Measurements from ENCODE around the gene TGFBR3. TPM values are rescaled to one million over a fixed set of nuclear protein-coding genes. Genes with fewer than 3 reads are reported as not detected.

The TGFBR3 gene
- polyA plus RNA-seq, 1 experiment, result 8.2 TPM

GRCh38 chr1:91792489-91793071 lies 93.4 kb downstream of the TGFBR3 start:
- no peaks in the 10 kb centered on the region for H3K36me3 ChIP-seq (ENCODE audit: control insufficient read depth, insufficient read depth, low read length)
- no peak for DNase-seq (ENCODE audit: low read depth)
- ChIA-PET POLR2A (no interaction called here), CTCF (interaction anchor here (0.6 to 1.2 kb wide), 7 partner anchors 10 to 280 kb away, joined by 3 to 5 read pairs (median 3); no protein-coding TSS in a partner anchor)
- TF ChIP-seq, protein P1, sequence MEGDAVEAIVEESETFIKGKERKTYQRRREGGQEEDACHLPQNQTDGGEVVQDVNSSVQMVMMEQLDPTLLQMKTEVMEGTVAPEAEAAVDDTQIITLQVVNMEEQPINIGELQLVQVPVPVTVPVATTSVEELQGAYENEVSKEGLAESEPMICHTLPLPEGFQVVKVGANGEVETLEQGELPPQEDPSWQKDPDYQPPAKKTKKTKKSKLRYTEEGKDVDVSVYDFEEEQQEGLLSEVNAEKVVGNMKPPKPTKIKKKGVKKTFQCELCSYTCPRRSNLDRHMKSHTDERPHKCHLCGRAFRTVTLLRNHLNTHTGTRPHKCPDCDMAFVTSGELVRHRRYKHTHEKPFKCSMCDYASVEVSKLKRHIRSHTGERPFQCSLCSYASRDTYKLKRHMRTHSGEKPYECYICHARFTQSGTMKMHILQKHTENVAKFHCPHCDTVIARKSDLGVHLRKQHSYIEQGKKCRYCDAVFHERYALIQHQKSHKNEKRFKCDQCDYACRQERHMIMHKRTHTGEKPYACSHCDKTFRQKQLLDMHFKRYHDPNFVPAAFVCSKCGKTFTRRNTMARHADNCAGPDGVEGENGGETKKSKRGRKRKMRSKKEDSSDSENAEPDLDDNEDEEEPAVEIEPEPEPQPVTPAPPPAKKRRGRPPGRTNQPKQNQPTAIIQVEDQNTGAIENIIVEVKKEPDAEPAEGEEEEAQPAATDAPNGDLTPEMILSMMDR (IDR thresholded peaks at IDR 0.05; ENCODE audit: insufficient read depth, low read depth, low read length), result peak; percentile 33; the same call in 1 of the 2 replicates
- H3K4me3 ChIP-seq (ENCODE audit: low read depth, low read length), result no peak overlapping the region
- H3K27me3 ChIP-seq (ENCODE audit: control insufficient read depth, insufficient read depth, low read length), result no peaks in the 10 kb centered on the region

GRCh38 chr1:91791691-91792488 lies 94.1 kb downstream of the TGFBR3 start:
- ChIA-PET POLR2A (no interaction called here), CTCF (interaction anchor here (0.6 to 1.6 kb wide), 7 partner anchors 16 to 280 kb away, joined by 3 to 5 read pairs (median 3); no protein-coding TSS in a partner anchor)
- Histone ChIP-seq H3K4me3 (ENCODE audit: low read depth, low read length) (no peak overlapping the region), H3K27me3 (ENCODE audit: control insufficient read depth, insufficient read depth, low read length) (no peaks in the 10 kb centered on the region), H3K36me3 (ENCODE audit: control insufficient read depth, insufficient read depth, low read length) (no peaks in the 10 kb centered on the region)
- TF ChIP-seq, protein P1 (IDR thresholded peaks at IDR 0.05; ENCODE audit: insufficient read depth, low read depth, low read length), result no peak
- no peak for DNase-seq (ENCODE audit: low read depth)

DNA sequence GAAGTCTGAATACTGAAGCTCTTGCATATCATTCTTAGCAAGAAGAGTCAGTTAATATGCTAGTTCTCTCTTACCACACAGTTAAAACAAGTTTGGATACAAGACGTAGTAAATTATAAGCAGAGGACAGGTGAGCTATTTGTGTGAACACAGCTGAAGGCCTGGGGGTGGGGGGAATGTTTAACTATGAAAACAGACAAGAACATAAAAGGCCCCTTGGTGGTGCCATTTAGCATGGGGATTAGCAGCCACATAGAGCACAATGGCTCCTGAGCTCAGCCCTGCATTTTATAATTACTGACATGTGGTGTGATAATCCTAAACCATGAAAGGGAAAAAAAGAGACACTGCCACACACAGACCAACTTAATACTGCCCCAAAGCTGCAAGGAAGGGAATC lies 94.8 kb downstream of the TGFBR3 start:
- no peak for DNase-seq (ENCODE audit: low read depth)
- H3K36me3 ChIP-seq (ENCODE audit: control insufficient read depth, insufficient read depth, low read length), result no peaks in the 10 kb centered on the region
- TF ChIP-seq, protein P1 (IDR thresholded peaks at IDR 0.05; ENCODE audit: insufficient read depth, low read depth, low read length), result no peak
- ChIA-PET CTCF (interaction anchor here (1.0 to 1.6 kb wide), 4 partner anchors 12 to 279 kb away, joined by 3 to 4 read pairs (median 3); no protein-coding TSS in a partner anchor), POLR2A (no interaction called here)
- H3K4me3 ChIP-seq (ENCODE audit: low read depth, low read length), result no peak overlapping the region
- no peaks in the 10 kb centered on the region for H3K27me3 ChIP-seq (ENCODE audit: control insufficient read depth, insufficient read depth, low read length)

- TF ChIP-seq, protein P1 (IDR thresholded peaks at IDR 0.05; ENCODE audit: insufficient read depth, low read depth, low read length), result no peak
- ChIA-PET POLR2A (no interaction called here), CTCF (interaction anchor here (1.0 to 1.6 kb wide), 4 partner anchors 11 to 279 kb away, joined by 3 to 4 read pairs (median 3); no protein-coding TSS in a partner anchor)
- no peak for DNase-seq (ENCODE audit: low read depth)
- Histone ChIP-seq H3K4me3 (ENCODE audit: low read depth, low read length) (no peak overlapping the region), H3K27me3 (ENCODE audit: control insufficient read depth, insufficient read depth, low read length) (no peaks in the 10 kb centered on the region), H3K36me3 (ENCODE audit: control insufficient read depth, insufficient read depth, low read length) (no peaks in the 10 kb centered on the region)
Measured at GRCh38 chr1:91790392-91790791, 95.6 kb downstream of the TGFBR3 start.

DNA sequence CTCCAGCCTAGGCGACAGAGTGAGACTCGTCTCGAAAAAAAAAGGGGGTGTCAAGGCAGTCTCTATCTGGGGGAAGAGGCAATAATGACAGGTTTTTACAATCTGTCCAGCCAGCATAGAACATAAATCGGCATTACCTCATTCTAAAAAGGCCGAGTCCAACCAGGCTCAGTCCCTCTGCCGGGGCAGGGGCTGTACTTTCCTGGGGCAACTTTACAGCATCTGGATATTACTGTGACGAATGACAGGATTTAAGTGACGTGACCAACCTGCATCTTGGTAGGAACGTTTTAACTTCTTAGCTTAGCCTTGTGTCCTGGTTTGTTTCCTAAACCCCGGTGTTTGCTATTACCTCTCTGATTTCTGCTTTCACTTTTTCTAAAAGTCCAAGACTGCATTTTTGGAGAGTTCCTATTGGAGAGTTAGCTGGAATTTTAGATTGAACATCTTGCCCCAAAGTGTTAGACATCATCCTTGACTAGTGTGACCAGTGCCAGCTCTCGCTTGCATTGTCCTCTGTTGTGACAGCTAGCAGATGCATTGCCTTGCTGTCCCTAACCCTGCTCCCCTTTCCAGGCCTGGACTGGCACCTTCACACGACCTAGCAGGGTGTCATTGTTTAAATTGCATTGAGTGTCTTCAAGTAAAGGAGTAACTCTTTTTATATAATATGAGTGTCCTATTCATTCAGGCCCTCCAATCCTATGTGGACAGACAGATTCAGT lies 96.5 kb downstream of the TGFBR3 start:
- H3K4me3 ChIP-seq (ENCODE audit: low read depth, low read length), result no peak overlapping the region
- ChIA-PET POLR2A (no interaction called here), CTCF (no interaction called here)
- TF ChIP-seq, protein P1 (IDR thresholded peaks at IDR 0.05; ENCODE audit: insufficient read depth, low read depth, low read length), result no peak
- no peaks in the 10 kb centered on the region for H3K36me3 ChIP-seq (ENCODE audit: control insufficient read depth, insufficient read depth, low read length)
- H3K27me3 ChIP-seq (ENCODE audit: control insufficient read depth, insufficient read depth, low read length), result no peaks in the 10 kb centered on the region
- DNase-seq (ENCODE audit: low read depth), result no peak
